Right lung (tissue), 5 donors: ENCODE data around the gene RNF31. TPM values are rescaled to one million over a fixed set of nuclear protein-coding genes. Genes with fewer than 3 reads are reported as not detected.

Experiments
- DNase-seq, 2 donors: peaks; one replicate each; pipeline ENCODE4 v3.0.0-alpha.2; 2013
- polyA plus RNA-seq, 5 donors: library from polyadenylated mRNA; unstranded; fragments of 120-200 nt; gene quantifications; one replicate each; pipeline versions ENCODE4 v1.2.1 to v1.2.3, GENCODE V29; 2013; ENCODE audit warnings: inconsistent platforms in 1 of 5, low replicate concordance in 1 of 5; ENCODE audit not compliant: insufficient read length in 5 of 5, insufficient read depth in 1 of 5

Gene RNF31
- polyA plus RNA-seq, 5 donors, result 42.8 to 60.2 (median 55.7) TPM

DNA sequence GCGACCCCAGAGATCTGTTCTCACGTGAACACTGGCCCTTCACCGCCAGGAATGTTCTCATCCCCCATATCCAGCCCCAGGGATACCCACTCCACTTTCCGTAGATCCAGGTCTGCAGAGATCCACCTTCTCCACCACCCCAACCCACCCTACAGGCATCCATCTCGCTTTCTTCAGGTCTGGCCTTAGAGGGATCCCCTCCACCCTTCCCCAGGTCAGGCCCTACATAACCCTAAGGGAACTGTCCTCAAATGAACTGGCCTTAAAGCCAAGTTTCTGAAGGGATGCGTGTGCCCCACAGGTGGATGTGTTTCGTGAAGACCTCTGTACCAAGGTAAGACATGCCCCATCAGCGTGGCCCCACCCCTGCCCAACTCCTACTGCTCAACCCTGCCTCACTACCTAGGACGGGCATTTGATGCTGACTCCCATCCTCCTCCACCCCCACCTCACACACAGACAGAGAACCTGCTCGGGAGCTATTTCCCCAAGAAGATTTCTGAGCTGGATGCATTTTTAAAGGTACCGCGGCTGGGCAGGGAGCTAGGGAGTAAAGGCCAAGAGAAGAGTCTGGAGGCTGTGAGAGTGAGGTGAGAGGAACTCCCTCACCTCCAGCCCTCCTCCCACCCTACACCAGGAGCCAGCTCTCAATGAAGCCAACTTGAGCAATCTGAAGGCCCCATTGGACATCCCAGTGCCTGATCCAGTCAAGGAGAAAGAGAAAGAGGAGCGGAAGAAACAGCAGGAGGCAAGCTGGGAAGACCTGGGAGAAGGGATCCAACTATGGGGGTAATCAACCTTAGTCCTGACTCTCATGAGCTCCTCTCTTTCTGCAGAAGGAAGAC lies 10.4 kb upstream of the RNF31 start:
- no peak for DNase-seq

DNA sequence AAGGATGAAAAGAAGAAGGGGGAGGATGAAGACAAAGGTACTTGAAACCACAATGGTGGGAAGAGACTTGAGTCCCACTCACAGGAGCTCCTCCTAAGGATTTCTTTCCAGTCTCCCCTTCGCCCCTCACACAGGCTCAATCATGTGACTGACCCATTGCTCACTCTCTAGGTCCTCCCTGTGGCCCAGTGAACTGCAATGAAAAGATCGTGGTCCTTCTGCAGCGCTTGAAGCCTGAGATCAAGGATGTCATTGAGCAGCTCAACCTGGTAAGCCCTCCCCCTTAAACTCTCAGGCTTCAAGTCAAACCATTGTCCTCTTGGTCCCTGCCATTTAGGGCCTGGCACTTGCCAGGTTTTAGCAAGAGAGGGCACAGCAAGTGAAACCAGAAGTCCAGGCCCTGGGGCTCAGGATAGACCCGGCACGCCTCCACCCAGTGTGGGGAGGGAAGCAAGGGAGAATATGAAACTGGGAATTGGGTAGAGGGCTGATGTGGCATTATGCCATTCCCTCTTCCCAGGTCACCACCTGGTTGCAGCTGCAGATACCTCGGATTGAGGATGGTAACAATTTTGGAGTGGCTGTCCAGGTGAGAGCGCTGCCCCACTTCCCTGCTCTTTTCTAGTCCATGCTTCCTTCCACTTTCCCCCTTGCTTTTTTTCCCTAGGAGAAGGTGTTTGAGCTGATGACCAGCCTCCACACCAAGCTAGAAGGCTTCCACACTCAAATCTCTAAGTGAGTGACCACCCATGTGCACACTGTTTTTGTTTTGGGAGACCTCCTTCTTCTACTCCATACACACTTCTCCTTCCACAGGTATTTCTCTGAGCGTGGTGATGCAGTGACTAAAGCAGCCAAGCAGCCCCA lies 9.5 kb upstream of the RNF31 start:
- DNase-seq, result no peak

DNA sequence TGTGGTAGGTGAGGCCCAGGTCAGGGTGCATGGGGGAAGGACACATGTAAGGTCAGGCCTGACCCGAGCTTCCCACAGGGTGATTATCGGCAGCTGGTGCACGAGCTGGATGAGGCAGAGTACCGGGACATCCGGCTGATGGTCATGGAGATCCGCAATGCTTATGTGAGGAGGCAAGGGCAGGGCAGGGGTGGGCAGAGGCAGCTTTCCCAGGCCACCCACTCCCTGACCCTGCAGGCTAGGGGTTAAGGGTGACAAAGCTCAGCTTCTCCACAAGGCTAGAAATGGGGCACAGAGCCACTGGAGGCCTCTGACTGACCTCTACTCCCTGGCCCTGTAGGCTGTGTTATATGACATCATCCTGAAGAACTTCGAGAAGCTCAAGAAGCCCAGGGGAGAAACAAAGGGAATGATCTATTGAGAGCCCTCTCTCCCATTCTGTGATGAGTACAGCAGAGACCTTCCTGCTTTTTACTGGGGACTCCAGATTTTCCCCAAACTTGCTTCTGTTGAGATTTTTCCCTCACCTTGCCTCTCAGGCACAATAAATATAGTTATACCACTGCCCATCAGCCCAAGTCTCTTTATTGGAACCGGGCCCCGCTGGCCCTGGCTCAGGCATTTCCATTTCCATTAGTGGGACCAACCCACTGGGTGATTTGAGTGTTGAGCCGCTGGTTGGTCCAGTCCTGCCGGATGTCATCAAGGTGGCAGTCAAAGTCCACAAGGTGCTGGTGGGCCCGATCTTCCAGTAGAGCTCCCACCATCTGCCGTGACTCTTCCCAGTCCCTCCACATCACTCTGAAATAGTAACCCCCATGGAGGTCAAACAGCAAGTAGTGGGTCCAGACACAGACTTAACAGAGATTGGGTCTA lies 8.7 kb upstream of the RNF31 start:
- no peak for DNase-seq

DNA sequence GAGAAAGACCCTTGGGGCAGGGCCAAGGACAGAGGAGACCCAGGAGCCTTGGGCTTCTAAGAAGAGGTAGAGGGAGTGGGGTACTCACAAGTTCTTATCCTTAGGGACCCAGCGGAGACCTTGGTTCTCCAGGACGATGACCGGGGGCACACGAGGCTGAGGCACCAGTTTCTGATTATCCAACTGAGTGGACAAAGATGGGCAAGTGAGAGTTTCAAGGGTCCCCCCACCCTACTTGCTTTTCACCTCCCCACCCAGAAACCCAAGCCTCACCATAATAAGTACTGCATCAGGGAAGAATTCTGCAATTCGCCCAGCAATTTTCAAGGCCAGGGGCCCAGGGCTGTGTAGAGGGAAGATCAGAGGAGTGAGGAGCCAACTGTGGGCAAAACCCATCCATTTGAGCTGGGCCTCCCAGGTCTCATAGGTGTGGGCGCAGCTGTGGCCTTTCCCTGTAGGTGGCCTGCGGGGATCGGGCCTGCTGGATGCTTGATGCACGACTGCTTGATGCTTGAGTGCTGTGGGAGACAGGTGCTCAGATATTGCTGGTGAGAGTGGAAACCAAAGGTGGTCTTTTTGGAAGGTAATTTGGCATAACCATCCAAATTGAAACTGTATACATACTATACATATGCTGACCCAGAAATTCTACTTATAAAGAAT lies 7.9 kb upstream of the RNF31 start:
- no peak for DNase-seq

DNA sequence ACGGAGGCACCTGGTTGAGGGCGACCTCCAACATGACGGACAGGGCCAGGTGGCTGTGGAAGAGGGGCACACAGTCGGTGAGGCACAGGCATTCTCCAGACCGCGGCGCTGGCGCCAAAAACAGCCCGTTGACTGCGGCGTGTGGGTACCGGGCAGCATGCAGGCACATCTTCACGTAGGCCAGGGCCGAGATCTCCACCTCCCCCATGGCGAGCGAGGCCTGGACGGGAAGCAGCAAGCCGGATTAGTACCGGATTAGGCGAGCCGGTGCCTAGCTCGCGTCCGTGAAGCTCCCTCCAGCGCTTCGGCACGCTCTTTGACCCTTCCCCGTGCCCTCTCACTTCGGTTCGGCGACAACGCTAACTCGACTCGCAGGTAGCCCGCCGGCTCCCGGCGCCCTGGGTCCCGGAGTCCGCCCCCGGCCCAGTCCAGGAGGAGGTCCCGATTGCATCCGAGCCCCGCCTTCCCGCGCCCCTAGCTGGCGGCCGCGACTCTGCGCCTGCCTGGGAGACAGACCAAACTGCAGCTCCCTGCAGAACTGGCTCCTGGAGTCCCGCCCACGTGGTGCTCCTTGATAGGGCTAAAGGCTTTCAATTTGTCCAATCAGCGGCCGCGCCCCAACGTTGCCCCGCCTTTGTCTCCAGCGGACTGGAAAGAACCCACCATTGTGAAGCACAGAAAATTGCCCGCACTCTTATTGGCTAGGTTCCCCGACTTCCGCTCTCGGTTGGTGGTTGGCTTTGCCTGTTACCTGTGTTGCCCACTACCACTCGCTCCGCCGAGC lies 6.0 kb upstream of the RNF31 start, which contains the start of gene EMC9:
TSS of gene EMC9 (minus strand) at position 495 of the 784 bp plus-strand sequence. CDS start at position 208, 287 bp downstream.
- peak; percentile 99 for DNase-seq

DNA sequence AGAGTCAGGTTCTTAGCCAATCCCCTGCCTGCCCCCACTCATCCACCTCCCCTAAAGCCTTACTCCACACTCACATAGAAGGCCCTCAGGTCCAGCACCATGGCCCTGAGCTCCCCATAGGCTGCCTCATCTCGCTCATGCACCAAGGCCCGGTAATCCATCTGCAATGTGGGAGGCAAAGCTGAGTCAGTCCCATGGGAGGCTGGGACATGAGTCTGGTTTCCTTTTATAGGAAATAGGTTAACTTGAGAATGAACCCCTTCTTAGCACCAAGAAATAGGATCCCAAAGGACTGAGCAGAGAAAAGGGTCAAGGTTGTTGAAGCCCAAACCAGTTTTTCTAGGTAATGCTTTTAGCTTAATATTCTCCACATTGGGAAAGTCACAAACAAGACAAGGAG lies 3.8 kb upstream of the RNF31 start:
- DNase-seq, result no peak

DNA sequence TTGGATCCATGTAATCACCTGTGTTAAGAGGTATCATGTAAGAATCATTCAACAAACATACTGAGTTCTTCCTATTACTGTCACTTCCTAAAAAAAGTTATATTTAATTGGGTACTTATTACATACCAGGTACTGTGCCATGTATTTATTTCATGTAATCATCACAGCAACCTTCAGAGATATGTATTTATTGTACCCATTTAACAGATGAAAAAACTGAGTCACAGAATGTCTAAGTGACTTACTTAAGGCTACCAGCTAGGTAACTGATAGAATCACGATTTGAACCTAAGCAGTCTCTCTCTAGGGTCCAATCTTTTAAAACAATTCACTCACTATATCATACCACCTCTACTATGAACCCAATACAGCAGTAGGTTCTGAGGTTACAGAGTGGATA lies 2.8 kb upstream of the RNF31 start:
- no peak for DNase-seq

DNA sequence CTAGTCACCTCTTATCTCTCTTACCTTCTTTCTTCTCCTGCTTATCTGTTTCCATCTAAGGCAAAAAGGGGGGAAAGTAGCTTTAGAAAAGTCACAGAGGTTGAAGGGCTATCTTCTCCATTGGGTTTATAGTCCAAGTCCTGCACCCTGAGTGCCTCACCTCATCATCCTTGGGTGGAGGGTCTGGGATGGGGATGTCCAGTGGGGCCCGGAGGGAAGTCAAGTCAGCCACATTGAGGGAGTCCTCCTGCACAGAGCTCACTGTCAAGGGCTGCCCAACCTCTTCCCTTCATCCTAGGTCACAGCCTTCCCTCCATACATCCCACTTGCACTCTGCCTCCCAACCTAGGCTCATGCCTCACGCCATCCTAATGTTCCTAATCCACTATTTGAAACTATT lies 2.1 kb upstream of the RNF31 start:
- DNase-seq, result no peak

DNA sequence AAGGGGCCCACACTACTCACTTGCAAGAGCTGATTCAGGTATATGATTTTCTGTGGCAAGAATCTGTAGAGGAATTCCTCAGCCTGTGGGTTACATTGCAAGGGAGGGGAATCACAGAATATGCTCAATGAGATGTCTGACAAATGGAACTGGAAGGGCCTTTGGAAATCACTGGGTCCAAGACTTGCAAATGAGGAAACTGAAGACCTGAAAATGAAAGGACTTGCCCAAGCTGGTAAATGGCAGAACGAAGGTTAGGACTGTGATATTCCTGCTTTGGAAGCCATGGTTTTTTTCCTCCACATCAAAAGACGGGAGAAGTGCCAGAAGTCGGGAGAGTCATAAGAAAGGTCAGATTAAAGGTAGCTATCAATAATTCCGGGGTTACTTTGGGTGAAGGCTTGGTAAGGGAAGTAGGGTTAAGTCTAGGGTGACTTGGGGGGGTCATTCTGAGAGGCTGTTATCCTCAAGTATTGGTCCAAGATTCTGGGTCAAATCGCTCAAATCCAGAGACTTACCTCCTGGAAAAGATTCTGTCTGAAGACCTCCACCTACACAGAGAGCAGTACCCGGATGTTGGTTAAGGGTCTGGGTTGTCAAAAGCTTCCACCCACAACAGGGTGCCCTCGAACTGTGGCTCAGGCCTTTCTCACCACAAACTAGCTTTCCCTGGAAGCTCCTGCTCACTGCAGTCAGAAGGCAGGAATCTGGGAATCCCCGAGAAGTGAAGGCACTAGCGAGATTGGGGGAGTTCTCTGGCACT lies 1.4 kb upstream of the RNF31 start:
- no peak for DNase-seq

DNA sequence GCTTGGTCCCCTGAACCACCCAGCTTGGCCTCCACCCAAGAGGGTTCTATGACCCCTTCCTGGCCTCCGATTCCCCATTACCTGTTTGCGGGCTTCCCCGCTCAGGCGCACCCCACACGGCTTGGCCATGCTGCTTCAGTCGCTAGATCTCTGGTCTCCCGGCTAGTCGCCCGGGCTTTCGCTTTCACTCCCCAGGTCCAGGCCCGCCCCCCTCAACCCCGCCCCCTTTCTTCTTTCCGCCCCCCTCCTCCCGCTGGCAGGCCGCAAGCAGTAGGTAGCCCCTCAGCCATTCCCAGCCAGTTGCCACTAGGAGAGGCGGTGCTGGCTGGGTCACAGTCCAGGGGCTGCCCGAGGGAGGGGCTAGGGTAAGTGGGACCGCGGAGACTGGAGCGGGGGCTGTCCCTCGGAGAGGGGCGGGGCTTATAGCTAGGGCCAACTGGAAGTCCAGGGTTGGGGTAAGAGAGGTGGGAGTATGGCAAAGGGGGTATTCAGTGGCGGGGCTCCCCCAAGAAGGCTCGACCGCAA lies 783 bp upstream of the RNF31 start, which contains the start of gene PSME2:
TSS of gene PSME2 (minus strand) at position 158 of the 525 bp plus-strand sequence. CDS start at position 129, 29 bp downstream.
- DNase-seq, result peak; percentile 94 to 95

DNA sequence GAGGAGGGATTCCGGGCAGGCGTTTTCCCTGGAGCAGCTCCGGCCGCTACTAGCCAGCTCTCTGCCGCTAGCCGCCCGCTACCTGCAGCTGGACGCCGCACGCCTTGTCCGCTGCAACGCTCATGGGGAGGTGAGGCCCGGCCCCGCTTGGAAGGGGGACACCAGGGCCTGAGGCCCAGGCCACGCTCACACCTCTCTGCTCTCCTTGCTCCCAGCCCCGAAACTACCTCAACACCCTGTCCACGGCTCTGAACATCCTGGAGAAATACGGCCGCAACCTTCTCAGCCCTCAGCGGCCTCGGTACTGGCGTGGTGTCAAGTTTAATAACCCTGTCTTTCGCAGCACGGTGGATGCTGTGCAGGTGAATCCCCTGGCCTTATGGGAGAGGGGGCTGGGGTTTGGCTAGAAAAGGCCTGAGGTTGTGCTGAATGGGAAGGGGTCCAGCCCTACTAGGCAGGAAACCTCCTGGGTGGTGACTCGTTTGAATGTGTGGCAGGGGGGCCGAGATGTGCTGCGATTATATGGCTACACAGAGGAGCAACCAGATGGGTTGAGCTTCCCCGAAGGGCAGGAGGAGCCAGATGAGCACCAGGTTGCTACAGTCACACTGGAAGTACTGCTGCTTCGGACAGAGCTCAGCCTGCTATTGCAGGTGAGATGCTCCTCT lies 597 bp downstream of the RNF31 start:
- DNase-seq, result no peak

DNA sequence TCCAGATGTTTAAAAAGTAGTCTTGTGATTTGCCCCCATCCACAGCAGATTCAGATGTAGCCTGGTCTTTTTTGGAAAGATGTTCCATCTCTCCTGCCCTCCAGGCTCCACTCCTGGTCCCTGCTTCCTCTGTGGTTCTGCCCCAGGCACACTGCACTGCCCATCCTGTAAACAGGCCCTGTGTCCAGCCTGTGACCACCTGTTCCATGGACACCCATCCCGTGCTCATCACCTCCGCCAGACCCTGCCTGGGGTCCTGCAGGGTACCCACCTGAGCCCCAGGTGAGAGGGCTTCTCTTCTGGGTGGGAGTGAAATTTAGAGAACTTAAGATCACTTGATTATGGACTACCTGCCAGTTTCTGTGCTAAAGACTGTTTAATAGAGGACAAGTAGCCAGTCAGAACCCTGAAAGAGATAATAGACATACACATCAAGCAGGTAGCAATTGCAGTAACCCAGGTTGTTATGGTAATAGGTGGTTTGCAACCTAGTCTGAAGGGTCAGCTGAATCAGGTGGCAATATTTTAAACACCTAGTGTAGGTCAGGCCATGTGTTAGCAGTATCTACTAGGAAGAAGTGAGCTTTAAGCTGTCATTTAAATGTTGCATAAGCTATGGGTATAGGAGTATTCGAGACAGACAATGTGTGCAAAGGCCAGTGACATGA lies 2.1 kb downstream of the RNF31 start:
- DNase-seq, result no peak

DNA sequence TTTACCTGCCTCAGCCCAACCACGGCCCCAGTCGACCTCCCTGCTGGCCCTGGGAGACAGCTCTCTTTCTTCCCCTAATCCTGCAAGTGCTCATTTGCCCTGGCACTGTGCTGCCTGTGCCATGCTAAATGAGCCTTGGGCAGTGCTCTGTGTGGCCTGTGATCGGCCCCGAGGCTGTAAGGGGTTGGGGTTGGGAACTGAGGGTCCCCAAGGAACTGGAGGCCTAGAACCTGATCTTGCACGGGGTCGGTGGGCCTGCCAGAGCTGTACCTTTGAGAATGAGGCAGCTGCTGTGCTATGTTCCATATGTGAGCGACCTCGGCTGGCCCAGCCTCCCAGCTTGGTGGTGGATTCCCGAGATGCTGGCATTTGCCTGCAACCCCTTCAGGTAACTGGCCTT lies 2.8 kb downstream of the RNF31 start:
- no peak for DNase-seq

DNA sequence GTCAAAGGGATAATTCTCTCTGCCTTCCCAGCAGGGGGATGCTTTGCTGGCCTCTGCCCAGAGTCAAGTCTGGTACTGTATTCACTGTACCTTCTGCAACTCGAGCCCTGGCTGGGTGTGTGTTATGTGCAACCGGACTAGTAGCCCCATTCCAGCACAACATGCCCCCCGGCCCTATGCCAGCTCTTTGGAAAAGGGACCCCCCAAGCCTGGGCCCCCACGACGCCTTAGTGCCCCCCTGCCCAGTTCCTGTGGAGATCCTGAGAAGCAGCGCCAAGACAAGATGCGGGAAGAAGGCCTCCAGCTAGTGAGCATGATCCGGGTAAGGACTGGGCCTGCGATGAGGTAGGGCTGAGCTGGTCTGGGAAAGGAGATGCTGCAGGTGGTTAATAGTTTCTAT lies 3.3 kb downstream of the RNF31 start:
- no peak for DNase-seq

DNA sequence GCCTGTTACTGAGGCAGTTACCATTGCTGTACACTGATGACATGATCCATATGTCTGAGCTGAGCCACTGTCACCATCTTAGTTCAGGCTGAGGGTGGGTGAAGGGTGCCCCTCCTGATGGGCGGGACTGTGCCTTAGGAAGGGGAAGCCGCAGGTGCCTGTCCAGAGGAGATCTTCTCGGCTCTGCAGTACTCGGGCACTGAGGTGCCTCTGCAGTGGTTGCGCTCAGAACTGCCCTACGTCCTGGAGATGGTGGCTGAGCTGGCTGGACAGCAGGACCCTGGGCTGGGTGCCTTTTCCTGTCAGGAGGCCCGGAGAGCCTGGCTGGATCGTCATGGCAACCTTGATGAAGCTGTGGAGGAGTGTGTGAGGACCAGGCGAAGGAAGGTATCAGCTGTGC lies 3.7 kb downstream of the RNF31 start:
- DNase-seq, result no peak

DNA sequence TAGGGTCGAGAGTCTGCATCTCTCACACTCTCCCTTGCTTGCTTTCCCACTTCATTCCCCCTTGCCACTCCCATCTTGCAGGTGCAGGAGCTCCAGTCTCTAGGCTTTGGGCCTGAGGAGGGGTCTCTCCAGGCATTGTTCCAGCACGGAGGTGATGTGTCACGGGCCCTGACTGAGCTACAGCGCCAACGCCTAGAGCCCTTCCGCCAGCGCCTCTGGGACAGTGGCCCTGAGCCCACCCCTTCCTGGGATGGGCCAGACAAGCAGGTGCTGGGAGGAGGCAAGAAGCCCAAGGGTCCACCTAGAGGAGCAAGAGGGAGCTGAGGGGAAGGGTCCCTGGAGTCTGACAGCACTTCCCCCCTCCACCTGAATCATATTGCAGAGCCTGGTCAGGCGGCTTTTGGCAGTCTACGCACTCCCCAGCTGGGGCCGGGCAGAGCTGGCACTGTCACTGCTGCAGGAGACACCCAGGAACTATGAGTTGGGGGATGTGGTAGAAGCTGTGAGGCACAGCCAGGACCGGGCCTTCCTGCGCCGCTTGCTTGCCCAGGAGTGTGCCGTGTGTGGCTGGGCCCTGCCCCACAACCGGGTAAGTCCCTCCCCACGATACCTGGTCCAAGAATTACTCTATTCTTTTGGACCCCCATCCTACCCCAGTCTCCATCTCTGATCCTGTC lies 4.2 kb downstream of the RNF31 start:
- DNase-seq, result no peak

DNA sequence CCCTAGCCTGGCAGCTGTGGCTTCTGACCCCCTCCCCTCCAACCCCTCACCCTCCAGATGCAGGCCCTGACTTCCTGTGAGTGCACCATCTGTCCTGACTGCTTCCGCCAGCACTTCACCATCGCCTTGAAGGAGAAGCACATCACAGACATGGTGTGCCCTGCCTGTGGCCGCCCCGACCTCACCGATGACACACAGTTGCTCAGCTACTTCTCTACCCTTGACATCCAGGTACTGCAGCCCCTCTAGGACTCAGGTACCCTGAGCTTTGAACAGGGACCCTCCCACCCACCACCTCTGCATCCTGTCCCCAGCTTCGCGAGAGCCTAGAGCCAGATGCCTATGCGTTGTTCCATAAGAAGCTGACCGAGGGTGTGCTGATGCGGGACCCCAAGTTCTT lies 7.8 kb downstream of the RNF31 start:
- DNase-seq, result no peak

DNA sequence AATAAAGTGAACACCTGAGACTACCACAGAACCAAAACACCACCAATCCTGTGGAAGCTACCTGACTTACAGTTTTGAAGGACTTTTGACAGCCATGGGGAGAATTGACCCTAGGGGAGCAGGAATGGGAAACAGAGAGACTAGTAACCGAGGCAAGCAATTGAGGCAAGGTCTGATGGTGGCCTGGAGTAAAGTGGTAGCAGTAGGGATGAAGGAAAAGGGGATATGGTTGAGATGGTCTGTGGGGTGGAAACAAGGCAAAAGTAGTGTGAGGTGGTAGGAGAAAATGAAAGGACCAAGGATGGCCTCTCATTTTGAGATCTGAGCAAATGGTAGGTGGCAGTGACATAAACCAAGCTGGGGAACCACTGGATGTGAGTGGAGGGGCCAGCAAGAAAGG lies 9.5 kb downstream of the RNF31 start:
- no peak for DNase-seq
